Activated T-cell treated with anti-CD3 and anti-CD28 coated beads for 1 hour (primary cell): ENCODE measurements around the gene CD276.
"Not testable (repeated sequence)": the region's sequence is repeated elsewhere in the genome, so short reads cannot be mapped to it uniquely, and the experiment has no call there.

ENCODE experiments used
- DNase-seq: peaks from one replicate; pipeline ENCODE4 v3.0.0-alpha.2; 2020; ENCODE audit warnings: low read depth

CD276 gene

DNA sequence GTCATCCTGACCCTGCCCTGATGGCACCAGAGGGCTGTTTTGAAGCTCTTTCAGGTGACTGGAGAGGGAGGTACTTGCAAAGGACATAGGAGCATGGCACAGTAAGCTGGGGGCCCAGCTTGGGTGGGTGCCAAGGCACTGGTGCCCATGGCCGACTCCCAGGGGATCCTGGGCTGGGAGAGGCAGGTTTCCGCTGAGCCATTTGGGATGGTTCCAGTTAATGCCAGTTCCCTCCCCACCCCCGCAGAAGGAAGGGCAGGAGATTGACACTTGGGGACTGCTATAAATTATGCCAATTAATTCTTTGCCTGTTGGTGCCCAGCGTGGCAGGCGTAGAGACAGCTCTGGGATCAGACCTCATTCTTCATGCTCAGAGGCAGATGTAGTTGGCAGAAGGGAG is 26.1 kb downstream of the CD276 start:
- no peak for DNase-seq

DNA sequence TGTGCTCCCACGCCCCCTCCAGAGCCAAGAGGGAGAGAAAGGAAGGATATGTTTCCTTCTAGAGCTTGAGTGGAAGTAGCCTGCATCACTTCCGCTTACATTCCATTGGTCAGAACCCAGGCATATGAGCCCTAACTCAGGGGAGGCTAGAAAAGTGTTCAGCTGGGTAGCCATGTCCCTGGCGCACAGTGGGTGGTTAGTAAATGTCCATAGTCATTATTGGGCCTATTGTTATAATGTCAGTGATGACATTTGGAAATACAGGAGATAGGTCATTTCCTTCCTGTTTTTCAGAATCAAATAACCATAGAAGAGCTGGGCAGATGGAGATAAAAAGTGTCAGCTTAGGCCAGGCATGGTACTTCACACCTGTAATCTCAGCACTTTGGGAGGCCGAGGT is 27.3 kb downstream of the CD276 start:
- DNase-seq, result no peak

DNA sequence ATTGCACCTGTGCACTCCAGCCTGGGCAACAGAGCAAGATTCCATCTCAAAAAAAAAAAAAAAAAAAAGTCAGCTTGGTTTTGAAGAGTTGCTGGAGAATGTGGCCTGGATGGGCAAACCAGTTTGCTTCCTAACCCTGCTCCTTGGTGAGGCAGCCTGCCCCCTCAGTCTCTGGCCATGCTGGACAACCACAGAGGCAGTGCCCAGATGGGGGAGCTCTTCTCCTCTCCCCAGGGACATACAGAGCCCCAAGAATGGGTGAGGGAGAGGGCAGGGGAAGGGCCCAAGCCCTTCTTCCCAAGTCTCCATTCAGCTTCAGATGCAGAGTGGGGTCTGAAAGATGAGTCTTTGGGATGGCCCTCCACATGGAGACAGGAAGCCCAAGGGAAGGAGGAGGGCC is 27.9 kb downstream of the CD276 start:
- DNase-seq, result no peak

DNA sequence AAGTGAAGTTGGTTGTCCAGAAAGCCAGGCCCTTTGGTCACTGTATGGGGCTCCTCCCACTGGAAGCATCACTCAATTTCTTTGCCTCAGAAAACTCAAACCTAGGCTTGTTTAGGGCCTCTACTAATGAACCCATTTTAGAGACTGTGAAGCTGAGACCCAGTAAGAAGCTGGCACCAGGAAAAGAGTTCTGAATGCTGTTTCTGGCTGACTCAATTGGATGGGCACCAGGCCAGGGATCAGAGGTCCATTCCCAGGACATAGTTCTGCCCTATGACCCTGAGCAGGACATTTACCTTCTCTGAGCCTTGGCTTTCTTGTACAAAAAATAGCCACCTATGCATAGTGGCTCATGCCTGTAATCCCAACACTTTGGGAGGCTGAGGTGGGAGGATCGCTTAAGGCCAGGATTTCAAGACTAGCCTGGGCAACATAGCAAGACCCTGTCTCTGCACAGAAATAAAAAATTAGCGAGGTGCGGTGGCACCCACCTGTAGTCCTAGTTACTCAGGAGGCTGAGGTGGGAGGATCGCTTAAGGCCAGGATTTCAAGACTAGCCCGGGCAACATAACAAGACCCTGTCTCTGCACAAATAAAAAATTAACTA is 30.6 kb downstream of the CD276 start:
- no peak for DNase-seq

DNA sequence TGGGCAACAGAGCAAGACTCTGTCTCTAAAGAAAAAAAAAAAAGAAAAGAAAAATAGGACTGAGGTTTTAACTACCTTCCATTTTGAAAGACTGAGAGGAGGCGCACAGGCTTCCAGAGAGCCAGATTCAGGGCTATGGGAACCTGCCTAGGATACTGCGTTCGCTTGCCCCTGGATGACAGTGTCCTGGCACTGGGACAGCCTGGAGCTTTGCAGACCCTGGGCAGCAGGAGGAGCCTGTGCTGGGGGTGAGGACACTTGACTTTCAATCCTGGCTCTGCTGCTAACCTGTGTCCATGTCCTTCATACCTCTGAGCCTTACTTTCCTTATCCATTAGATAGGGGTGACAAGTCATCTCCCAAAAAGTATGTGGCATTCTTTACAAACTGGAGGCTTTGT is 31.2 kb downstream of the CD276 start:
- DNase-seq, result no peak

DNA sequence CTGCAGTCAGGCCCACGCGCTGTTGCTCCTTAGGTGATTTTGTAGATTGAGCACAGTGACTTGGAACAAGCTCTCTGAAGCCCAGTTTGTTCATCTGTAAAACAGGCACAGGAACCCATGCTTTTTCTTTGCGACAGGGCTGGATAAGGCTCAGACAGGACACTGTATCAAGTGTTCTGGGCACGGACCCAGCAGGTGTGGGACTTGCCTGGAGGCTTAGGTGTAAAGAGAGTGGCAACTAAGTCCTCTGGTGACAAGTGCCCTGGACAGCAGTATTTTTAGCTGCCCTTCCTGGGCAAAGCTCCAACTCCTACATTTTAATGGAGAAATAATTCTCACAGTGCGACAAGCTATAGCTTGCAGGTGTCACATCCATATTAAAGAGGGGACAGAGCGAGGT is 32.2 kb downstream of the CD276 start:
- no peak for DNase-seq

DNA sequence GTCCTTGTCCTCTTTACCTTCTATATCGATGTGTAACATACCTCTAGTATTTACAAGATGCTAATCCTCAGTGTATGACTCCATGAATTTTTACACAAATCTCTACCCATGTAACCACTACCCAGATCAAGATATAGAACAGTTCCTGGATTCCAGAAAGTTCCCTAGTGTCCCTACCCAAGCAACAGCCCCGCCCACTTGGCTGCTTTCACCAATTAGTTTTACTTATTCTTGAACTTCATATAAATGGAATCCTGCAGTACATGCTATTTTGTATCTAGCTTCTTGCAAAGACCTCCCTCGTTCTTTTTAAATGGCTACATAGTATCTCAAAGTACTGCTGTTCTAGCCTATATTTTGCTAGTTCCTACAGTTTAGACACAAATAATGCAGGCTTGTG is 33.0 kb downstream of the CD276 start:
- no peak for DNase-seq

DNA sequence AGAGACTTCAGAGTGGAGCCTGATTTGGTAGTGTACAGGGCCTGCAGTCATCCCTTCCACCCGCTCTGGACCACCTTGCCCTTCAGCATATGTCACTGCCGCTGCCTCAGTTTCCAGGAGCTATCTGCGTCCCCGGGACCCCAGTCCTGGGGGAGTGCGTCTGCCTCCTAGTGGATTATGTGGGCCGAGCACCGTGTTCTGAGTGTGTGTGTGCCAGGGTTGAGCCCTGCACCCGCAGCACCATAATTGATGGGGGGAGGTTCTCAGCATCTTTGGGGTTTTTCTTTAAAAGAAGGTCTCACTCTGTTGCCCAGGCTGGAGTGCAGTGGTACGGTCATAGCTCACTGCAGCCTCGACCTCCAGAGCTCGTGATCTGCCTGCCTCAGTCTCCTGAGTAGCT is 33.6 kb downstream of the CD276 start:
- DNase-seq, result no peak

DNA sequence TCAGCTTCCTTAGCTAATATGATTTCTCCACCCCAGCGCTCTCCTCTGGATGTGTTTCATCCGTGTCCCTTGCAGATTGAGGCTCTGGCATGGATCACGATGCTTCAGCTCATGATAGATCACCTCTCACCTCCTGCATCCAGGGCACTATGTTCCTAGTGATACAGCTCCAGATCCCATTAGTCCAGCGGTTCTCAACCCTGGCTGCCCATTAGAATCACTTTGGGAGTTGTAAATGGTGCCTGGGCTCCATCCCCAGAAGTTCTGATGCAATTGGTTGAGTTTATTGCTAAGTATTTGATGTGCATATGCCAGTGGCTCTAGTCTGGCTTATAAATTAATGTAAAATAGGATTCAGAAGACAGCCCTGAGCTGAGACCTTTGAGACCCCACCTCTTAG is 34.5 kb downstream of the CD276 start:
- no peak for DNase-seq

DNA sequence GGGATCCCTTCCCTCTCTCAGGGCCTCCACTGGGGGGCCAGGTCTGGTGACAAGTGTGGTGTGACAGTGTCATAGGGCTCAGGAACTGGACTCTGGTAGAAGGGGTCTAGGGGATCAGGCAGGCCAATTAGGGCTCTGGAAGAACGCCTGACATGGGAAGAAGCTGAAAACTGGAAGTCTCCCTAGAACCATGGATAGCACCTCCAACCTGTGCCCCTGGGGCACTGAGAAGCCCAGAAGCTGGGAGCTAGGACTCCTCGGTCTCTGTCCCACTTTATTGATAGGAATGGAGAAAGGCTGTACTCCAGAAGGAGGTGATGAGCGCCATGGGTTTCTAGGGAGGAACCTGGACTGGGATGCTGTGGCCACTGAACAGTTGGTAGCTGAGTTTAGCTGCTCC is 38.2 kb downstream of the CD276 start:
- DNase-seq, result no peak

DNA sequence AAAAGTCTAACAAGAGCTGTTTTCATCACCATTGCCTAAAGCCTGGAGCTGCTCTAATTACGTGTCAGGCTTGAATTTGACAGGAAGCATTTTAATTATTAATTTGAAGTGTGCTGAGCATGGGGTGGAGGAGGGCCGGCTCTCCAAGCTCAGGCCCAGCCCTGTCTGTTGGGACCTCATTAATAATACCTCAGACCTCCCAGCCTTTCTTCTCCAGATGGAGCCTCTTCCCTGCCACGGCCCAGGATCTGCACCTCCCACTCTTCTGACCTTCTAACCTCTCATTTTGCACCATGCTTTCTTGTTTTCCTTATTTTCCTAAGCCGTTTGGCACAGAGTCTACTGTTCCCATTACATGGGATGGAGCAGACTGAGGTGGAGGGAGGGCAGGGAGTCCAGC is 39.0 kb downstream of the CD276 start:
- no peak for DNase-seq

DNA sequence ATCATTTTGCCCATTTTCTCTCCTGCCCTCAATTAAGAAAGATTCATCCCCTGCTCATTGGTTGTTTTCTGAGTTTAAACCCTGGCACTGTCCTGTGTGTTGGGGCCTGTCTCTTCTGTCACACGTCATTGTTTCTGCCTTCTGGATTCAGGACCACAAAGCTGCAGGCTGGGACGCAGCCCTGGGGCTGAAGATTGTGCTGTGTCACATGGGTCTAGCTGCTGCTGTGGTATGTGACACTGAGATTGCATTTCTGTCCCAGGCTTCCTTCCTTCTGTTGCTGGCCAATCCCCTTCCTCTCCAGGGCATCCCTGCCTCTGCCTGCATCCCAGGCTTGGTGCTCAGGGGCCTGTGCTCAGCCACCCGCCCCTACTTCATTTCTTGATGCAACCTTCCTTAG is 40.0 kb downstream of the CD276 start:
- DNase-seq, result no peak

DNA sequence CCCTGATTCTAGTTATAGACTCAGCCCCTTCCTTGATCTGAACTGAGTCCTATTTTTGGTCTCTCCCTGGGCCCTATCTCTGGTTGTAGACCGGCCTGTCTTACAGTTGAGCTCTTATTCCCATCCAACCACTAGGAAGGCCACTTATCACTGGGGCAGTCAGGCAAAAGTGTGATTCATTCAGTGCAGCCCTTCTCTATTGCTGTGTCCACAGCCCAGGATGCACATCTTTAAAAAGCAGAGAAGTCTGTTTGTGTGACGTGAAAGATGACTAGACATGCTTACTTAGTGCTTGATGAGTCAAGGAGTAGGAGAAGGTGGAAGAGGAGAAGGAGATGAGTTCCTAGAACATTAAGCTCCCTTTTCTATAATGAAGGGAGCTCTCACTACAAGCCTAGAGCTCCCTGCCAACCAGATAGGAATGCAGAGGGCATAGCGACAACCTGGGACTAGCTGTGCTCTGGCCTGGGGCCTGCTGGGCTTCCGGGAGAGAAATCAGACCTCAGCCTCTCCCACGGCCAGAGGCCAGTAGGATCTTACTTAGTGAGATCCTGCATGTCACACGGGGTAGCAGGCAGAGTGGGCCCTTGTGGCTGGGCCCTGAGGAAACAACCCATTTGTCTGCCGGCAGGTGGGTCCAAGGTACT is 43.3 kb downstream of the CD276 start:
- DNase-seq, result no peak

DNA sequence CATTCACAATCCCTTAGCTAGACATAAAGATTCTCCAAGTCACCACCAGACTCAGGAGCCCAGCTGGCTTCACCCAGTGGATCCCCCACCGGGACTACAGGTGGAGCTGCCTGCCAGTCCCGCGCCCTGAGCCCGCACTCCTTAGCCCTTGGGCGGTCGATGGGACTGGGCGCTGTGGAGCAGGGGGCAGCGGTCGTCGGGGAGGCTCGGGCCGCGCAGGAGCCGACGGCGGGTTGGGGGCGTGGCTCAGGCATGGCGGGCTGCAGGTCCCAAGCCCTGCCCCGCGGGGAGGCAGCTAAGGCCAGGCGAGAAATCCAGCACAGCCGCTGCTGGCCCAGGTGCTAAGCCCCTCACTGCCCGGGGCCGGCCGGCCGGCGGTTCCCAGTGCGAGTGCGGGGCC is 47.9 kb downstream of the CD276 start:
- not testable (repeated sequence) for DNase-seq

DNA sequence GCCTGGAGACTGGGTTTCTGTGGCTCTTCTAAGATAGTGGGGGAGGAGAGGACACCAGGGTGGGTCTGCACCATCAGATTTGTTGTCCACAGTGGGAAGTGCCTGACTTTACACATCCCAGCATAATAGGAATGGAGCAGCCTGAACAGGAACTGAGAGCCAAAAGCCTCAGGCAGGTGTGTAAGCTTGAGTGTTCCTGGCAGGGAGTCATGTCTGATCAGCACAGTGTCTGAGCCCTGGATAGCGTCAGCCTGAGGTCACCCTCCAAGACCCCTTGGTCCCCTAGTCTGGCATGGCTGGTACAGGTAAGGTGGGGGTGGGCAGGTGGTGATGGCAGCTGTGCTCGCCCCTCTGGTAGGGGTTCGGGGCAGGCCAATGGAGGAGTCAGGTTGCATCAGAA is 48.7 kb downstream of the CD276 start:
- DNase-seq, result no peak

DNA sequence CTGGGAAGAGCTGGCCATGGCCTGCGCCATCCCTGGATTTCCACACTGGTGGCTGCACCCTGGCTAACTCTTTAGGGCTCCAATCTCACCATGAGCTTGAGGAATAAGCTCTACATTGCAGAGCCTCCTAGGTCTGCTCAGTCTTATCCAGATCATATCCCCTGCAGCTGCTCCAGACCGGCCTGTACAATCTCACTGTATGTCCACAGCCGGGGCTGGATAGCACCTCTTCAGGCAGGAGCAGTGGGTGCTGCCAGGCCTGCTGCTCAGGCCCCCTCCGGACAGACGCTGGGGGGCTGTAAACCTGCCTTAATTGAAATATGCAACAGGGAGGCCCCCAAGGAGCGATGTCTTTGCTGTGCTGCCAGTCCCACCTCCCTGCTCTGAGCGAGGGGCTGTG is 53.4 kb downstream of the CD276 start:
- DNase-seq, result no peak

DNA sequence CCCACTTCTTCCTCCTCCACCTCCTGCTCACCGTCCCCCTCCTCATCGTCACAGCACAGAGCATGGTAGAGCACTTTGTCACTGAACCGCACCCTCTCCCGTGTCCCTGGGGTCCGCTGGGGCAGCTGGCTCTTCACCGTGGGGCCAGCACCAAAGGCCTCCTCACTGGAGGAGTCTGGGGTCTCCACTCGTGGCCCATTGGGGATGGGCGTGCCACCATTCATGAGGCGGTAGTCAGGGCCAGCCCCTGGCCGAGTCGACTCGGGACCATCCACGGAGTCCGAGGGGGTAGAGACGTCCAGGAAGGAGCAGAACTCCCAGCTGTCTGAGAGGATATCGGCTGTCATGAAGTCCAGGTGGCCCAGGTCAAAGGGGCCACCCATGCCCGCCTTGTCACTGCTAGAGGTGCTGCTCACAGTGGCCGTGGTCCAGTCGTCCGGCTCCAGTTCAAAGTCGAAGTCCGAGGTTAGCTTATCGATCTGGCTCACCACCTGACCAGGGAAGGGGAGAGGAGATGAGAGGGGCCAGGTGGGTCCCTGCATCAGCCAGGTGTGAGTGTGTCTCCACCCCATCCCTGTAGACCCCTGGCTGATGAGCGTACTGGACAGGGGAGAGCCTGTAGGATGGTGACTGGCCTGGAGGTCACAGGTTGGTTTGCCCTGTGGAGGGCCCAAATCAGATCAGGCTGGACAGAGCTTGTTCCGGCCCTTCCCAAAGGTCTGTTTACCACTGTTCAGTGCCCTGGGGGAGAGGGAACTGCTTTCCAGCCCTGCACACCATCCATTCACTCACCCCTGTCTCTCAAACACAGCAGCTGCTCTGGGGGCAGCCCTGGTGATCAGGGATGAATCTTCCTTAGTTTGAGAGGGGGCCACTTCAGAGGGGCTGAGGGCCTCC is 56.2 kb downstream of the CD276 start:
- DNase-seq, result no peak

DNA sequence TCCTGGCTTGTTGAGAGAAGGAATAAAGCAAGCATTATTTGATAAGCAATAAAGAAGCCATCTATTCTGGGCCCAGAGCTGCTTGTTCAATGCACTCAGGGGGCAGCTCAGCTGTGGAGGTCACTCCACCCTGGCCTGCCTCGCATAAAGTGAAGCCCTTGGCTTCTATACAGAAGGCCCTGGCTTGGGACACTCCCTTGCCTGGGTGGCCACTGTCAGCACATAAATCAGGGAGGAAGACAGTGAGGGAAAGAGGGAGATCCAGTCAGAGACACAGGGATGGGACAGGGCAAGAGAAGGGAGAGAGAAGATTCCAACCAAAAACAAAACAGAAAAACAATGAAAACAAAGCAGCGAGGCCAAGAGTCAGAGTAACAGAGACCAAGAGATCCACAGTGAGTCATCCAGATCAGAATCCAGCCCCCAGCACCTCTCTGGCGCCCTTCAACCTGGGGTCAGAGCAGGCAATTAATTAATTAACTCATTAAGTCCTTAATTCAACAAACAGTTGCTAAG is 57.2 kb downstream of the CD276 start:
- no peak for DNase-seq

DNA sequence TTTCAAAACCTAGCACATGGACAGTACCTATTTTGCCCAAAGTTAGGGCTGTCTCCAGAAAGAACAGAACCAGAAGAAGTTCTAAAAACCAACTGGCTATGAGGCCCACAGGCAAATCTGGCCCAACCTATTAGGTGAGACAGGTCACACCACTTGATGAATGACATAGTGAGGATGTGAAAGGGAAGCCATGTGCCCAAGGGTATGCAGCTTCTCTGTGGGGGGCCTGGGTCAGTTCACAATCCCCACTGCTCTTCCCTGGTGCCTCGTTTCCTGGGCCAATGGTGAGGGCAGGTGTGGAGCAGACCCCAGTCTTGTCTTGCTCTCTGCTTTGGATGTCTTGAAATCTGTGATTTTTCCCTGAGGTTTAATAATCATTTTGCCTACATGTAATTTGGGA is 60.1 kb downstream of the CD276 start:
- DNase-seq, result no peak

DNA sequence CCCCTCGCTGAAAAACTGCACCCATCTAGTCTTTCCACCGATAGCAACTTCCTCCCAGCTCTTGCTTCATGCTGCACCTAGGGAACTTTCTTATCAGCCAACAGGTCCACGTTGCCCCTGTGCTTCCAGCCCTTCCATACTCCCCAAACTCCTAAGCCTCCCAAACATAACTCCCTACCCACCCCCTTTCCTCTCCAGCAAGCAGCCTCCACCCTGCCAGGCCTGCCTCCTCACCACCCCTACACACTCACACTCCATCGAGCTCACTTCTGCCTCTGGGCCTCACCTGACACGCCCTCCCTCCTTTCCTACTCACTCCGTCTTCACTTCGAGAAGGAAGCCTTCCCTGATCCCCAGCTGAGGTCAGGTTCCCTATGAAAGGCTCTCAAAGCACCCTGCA is 60.9 kb downstream of the CD276 start:
- DNase-seq, result no peak

DNA sequence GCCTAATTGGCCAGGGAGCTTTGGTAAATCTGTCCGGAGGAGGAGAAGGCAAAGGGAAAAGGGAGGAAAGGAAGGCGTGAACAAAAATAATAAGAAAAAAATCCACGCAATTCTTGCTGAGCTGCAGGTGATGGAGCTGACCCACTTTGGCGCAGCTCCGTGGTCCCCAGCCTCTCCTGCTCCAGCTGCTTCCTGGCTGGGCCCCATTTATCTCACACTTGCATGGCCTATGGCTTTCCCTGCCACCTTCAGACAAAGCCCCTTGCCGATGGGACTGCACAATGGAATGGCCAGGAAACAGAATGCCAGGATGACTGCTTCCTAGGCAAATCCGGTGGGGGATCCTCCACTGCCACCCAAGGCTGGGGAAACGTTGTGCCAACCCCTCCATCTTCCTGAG is 62.1 kb downstream of the CD276 start:
- DNase-seq, result no peak

DNA sequence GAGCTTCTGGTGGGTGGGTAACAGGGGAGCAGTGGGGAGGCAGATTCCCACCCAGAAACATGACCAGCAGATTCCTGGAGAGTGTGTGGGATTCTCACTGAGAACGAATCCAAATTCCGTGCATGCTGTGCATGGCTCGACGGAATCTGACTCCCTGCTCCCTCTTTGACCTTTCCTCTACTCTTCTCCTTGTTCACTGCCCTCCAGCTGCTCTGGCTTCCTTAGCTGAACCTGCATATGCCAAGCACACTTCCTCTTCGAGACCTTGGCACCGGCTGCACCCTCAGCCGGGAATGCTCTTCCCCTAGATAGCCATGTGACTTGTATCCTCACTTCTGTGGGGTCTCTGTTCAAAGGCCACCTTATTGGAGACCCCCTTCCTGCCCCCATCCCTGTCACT is 62.7 kb downstream of the CD276 start:
- DNase-seq, result no peak
